BJ (cell line): ENCODE measurements around the gene SLC27A5. TPM values are rescaled to one million over a fixed set of nuclear protein-coding genes. Genes with fewer than 3 reads are reported as not detected.
"Not testable (repeated sequence)": the region's sequence is repeated elsewhere in the genome, so short reads cannot be mapped to it uniquely, and the experiment has no call there.

Experiments used
- CTCF ChIA-PET: fragments of 350-600 bp; formaldehyde crosslinking; extraction: SDS; loops from one replicate; lab custom pipeline; 2021; ENCODE audit warnings: antibody characterized with exemption, inconsistent platforms; lab: Yijun Ruan, JAX
- POLR2A ChIA-PET: fragments of 300-600 bp; sonication (Branson Sonifier 250); formaldehyde crosslinking; extraction: SDS; loops from one replicate; lab custom pipeline; 2021; ENCODE audit warnings: antibody characterized with exemption; lab: Charles Lee
- DNase-seq: peaks from one replicate; pipeline ENCODE4 v3.0.0-alpha.2; 2011; ENCODE audit warnings: low read depth
- H3K27me3 ChIP-seq: 2 replicates; pipeline ENCODE4 v1.6.0; 2011; ENCODE audit warnings: low read length; ENCODE audit not compliant: control insufficient read depth, insufficient read depth
- H3K36me3 ChIP-seq: 2 replicates; pipeline ENCODE4 v1.5.1; 2011; ENCODE audit warnings: low read length; ENCODE audit not compliant: control insufficient read depth, insufficient read depth
- H3K4me3 ChIP-seq: 2 replicates; pipeline ENCODE4 v1.5.1; 2011; ENCODE audit warnings: low read depth, mild to moderate bottlenecking, control low read depth, low read length
- CTCF ChIP-seq: IDR thresholded peaks from 2 replicates; pipeline ENCODE4 v1.5.1; 2011; ENCODE audit warnings: low read depth, mild to moderate bottlenecking, control low read depth, inconsistent platforms, low read length, moderate library complexity; ENCODE audit not compliant: insufficient read depth
- polyA plus RNA-seq: library from polyadenylated mRNA; depleted of rRNA; stranded (reverse); fragments of >200 nt; gene quantifications from 2 replicates; pipeline ENCODE4 v1.2.3, GENCODE V29; 2011

SLC27A5 gene
- polyA plus RNA-seq, 1 experiment = 13.1 TPM

- DNase-seq = no peak
- ChIA-PET CTCF (no interaction called here), POLR2A (no interaction called here)
- no peaks in the 10 kb centered on the region for H3K27me3 ChIP-seq
- H3K36me3 ChIP-seq = peaks cover 14% of the 10 kb centered on the region
- H3K4me3 ChIP-seq = no peak overlapping the region
- TF ChIP-seq CTCF = no peak
Measured at GRCh38 chr19:58455306-58455705, 56.5 kb downstream of the SLC27A5 start.

- DNase-seq = no peak
- ChIA-PET POLR2A (no interaction called here), CTCF (no interaction called here)
- Histone ChIP-seq H3K36me3 (peaks cover 14% of the 10 kb centered on the region), H3K4me3 (no peak overlapping the region), H3K27me3 (no peaks in the 10 kb centered on the region; the same call in 1 of the 2 replicates)
- TF ChIP-seq CTCF = no peak
Measured at GRCh38 chr19:58453743-58454142, 58.0 kb downstream of the SLC27A5 start.

GRCh38 chr19:58451358-58452101 is 60.3 kb downstream of the SLC27A5 start, which contains the start of gene ZNF324B:
TSS of gene ZNF324B (plus strand) at chr19:58451622. CDS start at chr19:58453702, 2,080 bp downstream.
- CTCF ChIA-PET = interaction anchor here (0.8 to 1.3 kb wide), 2 partner anchors 9 to 68 kb away, joined by 3 read pairs; partner anchors contain the start of gene ZBTB45
- H3K36me3 ChIP-seq = peaks cover 11% of the 10 kb centered on the region
- TF ChIP-seq CTCF = no peak

GRCh38 chr19:58450856-58451357 is 60.9 kb downstream of the SLC27A5 start:
- POLR2A ChIA-PET = no interaction called here
- peaks cover 6% of the 10 kb centered on the region for H3K36me3 ChIP-seq
- no peak for TF ChIP-seq CTCF
- H3K27me3 ChIP-seq = peaks cover 1% of the 10 kb centered on the region; the same call in 1 of the 2 replicates
- no peak for DNase-seq
- CTCF ChIA-PET = interaction anchor here (0.6 to 1.3 kb wide), 3 partner anchors 8 to 69 kb away, joined by 3 to 4 read pairs (median 3); partner anchors contain the start of gene ZBTB45
- H3K4me3 ChIP-seq = peak overlapping the region; percentile 87

More at GRCh38 chr19:58451358-58452101, 60.3 kb downstream of the SLC27A5 start, which contains the start of gene ZNF324B:
- Histone ChIP-seq H3K27me3 (no peaks in the 10 kb centered on the region; the same call in 1 of the 2 replicates), H3K4me3 (peak within 1 kb of the TSS; percentile 87)
- POLR2A ChIA-PET = no interaction called here
- DNase-seq = peak; percentile 61

GRCh38 chr19:58449980-58450379 is 61.8 kb downstream of the SLC27A5 start:
- POLR2A ChIA-PET, H3K36me3 ChIP-seq, CTCF ChIA-PET, DNase-seq, H3K27me3 ChIP-seq, H3K4me3 ChIP-seq: not testable (repeated sequence)

GRCh38 chr19:58448860-58449259 is 62.9 kb downstream of the SLC27A5 start:
- H3K4me3 ChIP-seq, POLR2A ChIA-PET, H3K36me3 ChIP-seq, H3K27me3 ChIP-seq, DNase-seq: not testable (repeated sequence)
- CTCF ChIA-PET = interaction anchor here (1.0 kb wide), 1 partner anchor 51 kb away, joined by 3 read pairs; no protein-coding TSS in a partner anchor
